ENCODE results near the gene C3orf70.

Gene C3orf70

GRCh38 chr3:185087419-185087818 is 65.4 kb downstream of the C3orf70 start:
- DNase-seq (ENCODE audit: low spot score), result no peak

DNA sequence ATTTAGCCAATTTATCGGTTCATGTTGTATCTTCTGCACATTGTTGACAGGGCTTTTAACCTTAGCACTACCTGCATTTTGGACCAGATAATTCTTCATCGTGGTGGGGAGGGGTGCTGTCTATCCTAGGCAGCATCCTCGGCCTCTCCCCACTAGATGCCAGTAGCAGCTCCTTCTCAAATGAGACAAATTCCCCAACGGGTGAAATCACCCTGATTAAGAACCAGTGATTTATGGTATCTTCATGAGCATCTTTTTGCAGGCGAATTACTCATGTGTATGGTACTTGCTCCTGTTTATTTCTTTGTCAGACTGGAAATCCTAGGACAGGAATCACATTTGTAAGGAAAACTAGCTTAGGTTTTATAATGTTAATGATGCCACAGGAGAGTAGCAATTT is 68.0 kb downstream of the C3orf70 start:
- DNase-seq (ENCODE audit: low spot score), result no peak

GRCh38 chr3:185084402-185084801 is 68.5 kb downstream of the C3orf70 start:
- DNase-seq (ENCODE audit: low spot score), result no peak

DNA sequence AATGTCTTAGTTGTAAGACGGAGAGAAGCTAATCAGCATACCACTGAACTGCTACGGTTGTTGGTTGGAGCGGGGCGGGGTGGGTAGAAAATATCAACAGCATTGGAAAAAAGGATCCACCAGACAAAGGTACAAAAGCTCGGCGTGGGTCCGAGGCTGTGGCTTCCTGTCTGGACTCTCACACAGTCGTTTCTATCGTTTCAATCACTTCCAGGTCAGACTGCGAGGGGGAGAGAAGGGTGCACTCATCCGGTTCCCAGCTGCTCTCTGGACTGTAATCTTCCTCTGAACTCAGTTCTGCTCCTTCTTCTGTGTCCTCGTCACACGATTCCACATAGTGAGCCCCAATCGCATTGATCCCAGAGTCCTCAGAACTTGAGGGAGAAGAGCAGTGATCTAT is 70.0 kb downstream of the C3orf70 start:
- no peak for DNase-seq (ENCODE audit: low spot score)

- DNase-seq (ENCODE audit: low spot score), result no peak
These were observed 70.7 kb downstream of the C3orf70 start for GRCh38 chr3:185082149-185082548.

- DNase-seq (ENCODE audit: low spot score), result no peak
These were observed 71.3 kb downstream of the C3orf70 start for GRCh38 chr3:185081521-185081920.

DNA sequence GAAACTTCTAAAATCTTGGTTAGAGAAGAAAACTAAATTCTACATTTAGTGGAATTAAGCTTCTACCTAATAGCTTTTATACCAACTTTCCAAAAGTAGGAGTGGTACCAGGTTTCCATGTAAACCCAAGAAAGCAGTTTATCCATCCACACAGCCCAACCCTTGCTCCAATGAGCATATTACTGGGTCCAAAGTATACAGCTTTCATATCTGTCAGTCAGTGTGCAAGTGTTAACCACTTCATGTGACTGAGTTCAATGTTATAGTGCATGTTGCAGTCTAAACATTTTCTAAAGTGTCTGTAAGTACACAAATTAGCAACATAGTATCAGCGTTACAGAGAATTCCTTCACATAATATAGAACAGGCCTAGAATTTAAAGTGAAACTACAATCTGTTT is 73.2 kb downstream of the C3orf70 start:
- no peak for DNase-seq (ENCODE audit: low spot score)

- DNase-seq (ENCODE audit: low spot score), result no peak
These were observed 76.6 kb downstream of the C3orf70 start for GRCh38 chr3:185076219-185076618.

DNA sequence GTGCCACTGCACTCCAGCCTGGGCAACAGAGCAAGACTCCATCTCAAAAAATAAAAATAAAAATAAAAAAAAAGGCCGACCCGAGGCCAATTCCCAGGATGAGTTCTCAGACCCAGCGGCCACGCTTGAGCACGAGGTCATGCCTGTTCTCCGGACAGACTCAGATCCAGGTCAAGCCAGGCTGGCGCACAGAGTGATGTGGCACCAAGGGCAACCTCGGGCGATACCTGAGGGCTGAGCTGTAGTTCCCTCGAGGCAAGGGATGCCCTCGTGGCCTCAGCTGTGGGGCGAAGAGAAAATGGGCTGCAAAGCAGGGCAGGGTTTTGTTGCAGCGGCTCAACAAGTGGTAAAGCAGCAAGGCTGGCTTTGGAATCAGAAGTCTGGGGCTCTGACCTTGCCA is 77.3 kb downstream of the C3orf70 start:
- no peak for DNase-seq (ENCODE audit: low spot score)

DNA sequence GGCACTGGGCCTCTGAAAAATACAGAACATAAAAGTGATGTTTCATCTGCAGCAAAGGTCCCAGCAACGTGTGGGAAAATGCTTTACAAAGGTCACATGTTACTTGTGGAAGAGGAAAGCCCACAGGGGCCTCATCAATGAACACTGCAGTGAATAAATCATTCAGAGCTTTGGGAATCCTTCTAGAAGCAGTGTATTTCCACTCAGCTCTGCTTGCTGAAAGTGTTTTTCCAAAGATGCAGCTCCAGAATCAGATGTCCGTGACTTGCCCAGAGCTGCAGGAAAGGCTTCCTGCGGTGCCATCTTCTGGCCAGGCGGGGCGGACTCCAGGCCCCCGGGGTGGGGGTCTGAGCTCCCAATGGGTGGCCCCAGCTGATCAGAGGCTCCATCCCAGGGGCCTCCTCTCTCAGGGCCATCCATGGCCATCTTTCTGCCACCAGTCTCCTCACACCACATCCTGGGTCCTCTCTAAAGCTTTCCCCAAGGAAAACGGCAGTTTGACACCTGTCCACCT is 81.5 kb downstream of the C3orf70 start:
- no peak for DNase-seq (ENCODE audit: low spot score)

DNA sequence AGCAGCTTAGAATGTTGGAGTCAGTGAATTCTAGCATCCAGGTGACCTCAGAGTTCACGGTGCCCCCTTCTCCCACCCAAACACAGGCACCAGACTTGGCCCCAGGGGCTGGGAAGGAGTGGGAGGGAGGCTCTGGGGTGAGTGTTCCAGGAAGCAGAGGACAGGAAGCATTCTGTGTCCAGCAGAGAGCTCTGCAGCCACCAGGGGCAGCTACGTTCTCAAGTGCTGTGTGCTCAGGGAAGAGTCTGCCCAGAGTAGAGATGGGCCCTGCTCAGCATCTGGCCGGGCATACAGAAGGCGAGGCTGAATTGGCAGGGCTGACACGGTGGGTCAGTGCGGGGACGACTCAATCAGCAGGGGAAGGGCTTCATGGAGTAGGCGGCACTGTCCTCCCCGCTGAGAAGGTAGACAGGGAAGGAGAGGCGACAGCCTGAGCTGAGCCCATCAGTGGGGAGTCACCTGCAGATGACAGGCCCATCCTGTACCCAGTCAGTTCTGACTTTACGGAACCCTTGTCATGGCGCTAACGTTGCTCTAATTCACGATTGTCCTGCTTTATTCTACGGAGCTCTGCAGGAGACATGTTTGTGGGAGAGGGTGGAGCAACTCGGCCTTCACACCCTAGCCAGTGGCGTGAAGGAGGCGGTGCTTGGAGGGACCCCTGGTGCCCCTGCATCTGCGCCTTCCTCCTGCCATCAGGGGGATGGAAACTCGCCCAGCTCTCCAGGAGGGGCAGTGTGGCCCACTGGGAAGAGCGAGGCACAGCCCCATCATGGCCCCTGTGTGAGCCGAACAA is 82.2 kb downstream of the C3orf70 start:
- no peak for DNase-seq (ENCODE audit: low spot score)

GRCh38 chr3:185069037-185070030 is 83.5 kb downstream of the C3orf70 start:
- DNase-seq (ENCODE audit: low spot score), result no peak

GRCh38 chr3:185067173-185067572 is 85.7 kb downstream of the C3orf70 start:
- DNase-seq (ENCODE audit: low spot score), result no peak

DNA sequence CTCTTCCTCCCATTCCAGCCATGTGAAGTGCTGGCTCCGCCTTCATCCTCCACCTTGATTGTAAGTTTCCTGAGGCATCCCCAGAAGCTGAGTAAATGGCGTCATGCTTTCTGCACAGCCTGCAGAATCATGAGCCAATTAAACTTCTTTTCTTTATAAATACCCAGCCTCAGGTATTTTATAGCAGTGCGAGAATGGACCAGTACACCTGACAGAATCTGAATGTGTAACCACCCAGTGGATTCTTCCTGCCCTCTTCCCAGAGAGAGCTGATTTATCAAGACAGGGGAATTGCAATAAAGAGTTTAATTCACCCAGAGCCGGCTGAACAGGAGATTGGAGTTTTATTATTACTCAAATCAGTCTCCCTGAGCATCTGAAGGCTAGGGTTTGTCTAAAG is 86.6 kb downstream of the C3orf70 start:
- DNase-seq (ENCODE audit: low spot score), result no peak

DNA sequence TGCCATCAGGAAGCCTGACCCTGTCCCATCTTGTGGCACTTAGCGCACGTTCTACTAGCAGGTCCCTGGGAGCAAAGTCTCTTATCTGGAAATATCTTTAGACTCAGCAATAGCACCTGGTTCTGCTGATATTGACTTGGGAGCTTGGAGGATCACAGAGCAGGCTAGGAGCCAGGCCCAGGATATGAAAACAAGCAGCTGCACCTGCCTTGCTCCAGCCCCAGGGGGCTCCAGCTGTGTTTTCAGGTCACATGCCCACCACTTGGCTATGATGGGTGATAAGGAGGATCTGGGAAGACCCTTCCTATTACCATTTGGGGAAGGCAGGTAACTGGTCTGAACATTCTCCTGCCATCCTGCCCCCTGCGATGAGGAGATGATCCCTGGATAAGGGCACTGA is 87.8 kb downstream of the C3orf70 start:
- DNase-seq (ENCODE audit: low spot score), result no peak

DNA sequence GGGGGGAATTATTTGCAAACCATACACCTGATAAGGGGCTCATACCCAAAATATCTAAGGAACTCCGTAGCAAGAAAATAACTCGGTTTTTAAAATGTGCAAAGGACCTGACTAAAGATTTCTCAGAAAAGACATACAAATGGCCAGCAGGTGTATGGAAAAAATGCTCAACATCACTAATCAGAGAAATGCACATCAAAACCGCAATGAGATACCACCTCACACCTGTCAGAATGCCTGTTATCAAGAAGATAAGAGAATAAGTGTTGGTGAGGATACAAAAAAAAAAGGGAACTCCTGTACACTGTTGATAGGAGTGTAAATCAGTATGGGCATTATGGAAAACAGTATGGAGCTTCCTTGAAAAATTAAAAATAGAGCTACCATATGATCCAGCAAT is 89.4 kb downstream of the C3orf70 start:
- no peak for DNase-seq (ENCODE audit: low spot score)

DNA sequence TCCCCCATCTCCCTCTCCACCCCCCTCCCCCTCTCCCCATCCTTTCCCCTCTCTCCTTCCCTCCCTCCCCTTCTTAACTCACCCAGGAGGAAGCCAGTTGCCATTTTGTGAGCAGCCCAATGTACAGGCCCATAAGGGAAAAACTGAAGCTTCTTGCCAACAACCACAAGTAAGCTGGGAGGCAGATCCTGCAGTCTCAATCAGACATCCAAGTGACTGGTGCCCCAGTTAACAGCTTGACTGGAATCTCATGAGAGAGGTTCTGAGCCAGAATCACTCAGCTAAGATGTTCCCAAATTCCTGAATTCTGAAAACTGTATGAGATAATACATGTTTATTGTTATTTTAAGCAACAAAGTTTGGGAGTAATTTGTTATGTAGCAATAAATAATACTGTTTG is 90.7 kb downstream of the C3orf70 start:
- DNase-seq (ENCODE audit: low spot score), result no peak

- DNase-seq (ENCODE audit: low spot score), result no peak
These were observed 92.2 kb downstream of the C3orf70 start for GRCh38 chr3:185060655-185061054.

DNA sequence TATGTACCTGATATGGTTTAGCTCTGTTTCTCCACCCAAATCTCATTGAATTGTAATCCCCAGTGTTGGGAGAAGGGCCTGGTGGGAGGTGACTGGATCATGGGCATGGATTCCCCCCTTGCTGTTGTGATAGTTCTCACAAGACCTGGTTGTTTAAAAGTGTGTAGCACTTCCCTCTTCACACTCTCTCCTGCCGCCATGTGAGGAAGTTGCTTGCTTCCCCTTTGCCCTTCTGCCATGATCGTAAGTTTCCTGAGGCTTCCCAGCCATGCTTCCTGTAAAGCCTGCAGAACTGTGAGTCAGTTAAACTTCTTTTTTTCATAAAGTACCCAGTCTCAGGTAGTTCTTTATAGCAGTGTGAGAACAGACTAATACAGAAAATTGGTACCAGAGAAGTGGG is 93.1 kb downstream of the C3orf70 start:
- DNase-seq (ENCODE audit: low spot score), result no peak

DNA sequence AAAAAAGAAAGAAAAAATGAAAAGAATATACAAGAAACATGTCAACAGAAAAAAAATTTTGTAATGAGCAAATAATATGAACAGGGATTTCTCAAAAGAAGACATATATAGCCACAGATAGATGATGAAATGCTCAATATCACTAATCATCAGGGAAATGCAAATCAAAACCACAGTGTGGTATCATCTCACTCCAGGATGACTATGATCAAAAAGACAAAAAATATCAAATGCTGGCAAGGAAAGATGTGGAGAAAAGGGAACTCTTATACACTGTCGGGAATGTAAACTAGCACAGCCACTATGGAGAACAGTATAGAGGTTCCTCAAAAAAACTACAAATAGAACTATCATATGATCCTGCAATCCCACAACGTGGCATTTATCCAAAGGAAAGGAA is 94.1 kb downstream of the C3orf70 start:
- no peak for DNase-seq (ENCODE audit: low spot score)

DNA sequence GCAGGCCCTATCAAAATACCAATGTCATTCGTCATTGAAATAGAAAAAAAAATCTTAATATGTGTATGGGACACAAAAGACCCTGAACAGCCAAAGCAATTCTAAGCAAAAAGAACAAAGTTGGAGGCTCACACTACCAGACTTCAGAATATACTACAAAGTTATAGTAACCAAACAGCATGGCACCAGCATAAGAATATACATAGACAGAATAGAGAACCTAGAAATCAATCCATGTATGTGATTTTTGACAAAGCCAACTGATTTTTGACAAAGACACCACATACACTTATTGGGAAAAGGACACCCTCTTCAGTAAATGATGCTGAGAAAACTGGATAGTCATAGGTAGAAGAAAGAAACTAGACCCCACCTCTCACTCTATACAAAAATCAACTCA is 95.0 kb downstream of the C3orf70 start:
- DNase-seq (ENCODE audit: low spot score), result no peak

GRCh38 chr3:185056908-185057307 is 96.0 kb downstream of the C3orf70 start:
- no peak for DNase-seq (ENCODE audit: low spot score)

GRCh38 chr3:185052631-185053030 is 100.2 kb downstream of the C3orf70 start:
- DNase-seq (ENCODE audit: low spot score), result no peak
